NCI-H146 treated with DMSO at 0.1 percent for 48 hours (cell line): Measurements from ENCODE around the gene SPTBN1.

Experiments used
- DNase-seq: peaks from one replicate; lab custom pipeline; 2025; ENCODE audit not compliant: unreplicated experiment; lab: John Stamatoyannopoulos, UW

SPTBN1 gene

DNA sequence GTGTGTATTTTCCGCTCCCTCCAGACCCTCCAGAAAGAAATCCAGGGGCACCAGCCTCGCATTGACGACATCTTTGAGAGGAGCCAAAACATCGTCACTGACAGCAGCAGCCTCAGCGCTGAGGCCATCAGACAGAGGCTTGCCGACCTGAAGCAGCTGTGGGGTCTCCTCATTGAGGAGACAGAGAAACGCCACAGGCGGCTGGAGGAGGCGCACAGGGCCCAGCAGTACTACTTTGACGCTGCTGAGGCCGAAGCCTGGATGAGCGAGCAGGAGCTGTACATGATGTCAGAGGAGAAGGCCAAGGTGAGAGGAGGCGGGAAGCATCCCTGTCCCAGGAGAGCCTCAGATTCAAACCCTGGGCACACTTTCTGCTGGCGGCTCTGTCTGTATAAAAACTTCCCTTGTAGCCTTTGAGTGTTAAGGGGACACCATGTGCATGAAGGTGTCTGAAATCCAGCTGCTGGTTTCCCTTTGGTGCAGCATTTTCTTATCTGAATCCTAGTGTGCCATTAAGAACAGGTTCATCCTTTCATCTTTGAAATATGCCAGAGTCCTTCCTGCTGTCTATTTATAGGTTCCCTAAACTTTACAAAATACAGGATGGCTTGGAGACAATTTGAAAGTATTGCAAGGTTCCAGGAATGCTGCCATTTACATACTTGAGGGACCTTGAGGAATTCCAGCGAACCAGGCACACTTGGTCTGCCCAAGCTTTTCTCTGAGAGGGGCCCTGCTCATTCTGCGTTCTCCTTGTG, 190.2 kb downstream of the SPTBN1 start:
- DNase-seq, result no peak

DNA sequence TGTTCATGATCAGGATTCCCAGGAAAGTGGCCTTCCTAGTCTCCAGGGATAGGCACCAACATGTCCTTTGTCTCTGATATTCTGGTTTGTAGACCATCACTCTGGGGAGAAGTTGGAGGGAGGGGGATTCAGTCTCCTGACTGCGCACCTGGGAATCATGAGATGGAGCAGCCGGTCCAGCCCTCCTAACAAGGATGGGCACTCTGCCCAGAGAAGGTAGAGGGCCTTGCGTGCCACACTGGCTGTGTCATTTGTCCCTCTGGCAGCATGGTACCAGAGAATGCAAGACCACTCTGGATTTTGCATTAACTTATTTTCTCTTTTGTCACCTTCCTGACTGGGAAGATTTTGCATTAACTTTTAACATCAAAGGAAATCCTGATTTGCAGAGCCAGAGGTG, 192.1 kb downstream of the SPTBN1 start:
- no peak for DNase-seq

DNA sequence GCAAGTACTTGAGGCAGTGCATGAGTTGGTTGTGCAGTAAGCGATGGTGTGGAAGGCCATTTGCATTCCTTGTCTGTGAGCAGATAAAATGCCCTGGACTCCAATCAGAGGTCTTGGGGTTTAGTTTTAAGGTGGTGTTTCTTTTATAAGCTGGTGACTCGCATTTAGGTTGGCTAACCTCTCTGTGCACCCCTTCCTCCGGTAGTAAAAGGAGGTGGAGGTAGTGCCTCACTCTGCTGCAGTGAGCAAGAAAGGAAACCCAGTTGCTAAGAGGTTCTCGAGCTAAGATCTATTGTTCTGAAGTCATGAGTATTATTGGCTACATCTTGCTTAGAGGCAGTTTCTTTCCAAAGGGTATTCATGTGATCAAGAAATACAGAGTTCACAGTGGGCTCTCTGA, 193.1 kb downstream of the SPTBN1 start:
- DNase-seq, result no peak

DNA sequence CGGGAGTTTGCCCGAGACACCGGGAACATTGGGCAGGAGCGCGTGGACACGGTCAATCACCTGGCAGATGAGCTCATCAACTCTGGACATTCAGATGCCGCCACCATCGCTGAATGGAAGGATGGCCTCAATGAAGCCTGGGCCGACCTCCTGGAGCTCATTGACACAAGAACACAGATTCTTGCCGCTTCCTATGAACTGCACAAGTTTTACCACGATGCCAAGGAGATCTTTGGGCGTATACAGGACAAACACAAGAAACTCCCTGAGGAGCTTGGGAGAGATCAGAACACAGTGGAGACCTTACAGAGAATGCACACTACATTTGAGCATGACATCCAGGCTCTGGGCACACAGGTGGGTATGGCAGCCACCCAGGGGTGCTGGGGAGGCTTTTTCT, 193.5 kb downstream of the SPTBN1 start:
- DNase-seq, result no peak

DNA sequence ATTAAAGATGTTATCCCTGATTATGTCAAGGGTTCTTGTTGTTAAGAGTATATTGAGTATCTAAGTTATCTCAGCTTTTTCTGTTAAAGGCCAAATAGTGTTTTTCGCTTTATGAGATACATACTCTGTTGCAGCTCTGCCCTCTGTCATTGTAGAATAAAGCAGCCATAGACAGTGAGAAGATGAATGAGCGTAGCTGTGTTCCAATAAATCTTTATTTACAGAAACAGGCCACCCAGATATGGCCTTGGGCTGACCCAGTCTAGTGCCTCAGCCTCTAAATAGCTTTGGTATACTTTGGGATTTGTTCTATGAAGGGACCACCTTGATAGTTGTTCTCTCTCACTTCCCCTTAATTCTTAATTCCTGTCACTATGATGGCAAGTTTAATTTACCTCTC, 194.5 kb downstream of the SPTBN1 start:
- DNase-seq, result no peak

DNA sequence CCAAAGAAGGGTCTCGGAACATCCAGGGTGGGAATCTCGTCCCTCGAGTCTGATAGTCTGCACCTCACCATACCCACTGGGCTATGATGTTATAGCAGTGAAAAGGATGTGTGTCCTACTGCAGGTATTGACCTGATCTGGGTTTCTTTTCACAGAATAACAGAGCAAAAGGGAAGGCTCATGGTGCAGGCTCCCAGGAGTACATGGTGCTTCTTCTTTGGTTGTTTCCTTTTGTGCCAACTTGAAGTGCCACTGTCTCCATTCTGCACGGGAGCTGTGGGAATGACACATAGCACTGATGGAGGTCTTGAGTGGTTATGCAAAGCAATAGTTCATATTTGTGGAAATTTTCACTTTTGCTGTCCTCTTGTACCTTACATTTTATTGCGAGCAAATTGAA, 195.2 kb downstream of the SPTBN1 start:
- no peak for DNase-seq

DNA sequence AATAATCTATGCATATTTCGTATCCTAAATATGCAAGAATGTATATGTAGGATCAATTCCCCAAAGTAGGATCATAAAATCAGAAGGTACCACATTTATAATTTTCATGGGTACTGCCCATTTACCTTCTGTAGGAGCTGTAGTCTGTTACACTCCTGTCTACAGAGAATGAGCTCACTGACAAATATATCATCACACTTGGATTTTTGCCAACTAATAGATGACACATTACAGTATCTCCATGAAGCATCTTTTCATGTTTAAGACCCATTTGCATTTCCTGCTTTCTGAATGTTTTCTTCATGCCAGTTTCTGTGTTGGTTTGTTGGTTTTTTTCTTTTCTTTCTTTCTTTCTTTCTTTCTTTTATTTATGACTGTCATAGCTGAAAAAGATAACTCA, 196.4 kb downstream of the SPTBN1 start:
- no peak for DNase-seq

DNA sequence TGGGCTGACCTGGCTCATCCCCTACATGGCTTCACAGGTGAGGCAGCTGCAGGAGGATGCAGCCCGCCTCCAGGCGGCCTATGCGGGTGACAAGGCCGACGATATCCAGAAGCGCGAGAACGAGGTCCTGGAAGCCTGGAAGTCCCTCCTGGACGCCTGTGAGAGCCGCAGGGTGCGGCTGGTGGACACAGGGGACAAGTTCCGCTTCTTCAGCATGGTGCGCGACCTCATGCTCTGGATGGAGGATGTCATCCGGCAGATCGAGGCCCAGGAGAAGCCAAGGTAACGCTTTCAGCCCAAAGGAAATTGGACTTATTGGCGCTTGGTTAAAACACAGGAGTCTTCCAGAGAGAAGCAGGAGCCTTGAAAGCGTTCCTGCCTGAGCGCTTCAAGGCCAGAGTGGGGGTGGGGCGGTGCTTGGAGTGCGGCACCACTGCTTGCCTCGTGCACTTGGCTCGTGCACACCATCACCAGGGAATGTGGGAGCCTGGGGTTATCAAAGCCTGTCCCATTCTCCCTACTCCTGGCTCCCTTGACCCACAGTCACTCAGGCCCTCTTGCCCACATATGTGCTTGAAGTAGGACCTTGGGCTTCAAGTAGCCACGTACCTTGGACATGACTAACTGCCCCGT, 197.6 kb downstream of the SPTBN1 start:
- DNase-seq, result no peak

DNA sequence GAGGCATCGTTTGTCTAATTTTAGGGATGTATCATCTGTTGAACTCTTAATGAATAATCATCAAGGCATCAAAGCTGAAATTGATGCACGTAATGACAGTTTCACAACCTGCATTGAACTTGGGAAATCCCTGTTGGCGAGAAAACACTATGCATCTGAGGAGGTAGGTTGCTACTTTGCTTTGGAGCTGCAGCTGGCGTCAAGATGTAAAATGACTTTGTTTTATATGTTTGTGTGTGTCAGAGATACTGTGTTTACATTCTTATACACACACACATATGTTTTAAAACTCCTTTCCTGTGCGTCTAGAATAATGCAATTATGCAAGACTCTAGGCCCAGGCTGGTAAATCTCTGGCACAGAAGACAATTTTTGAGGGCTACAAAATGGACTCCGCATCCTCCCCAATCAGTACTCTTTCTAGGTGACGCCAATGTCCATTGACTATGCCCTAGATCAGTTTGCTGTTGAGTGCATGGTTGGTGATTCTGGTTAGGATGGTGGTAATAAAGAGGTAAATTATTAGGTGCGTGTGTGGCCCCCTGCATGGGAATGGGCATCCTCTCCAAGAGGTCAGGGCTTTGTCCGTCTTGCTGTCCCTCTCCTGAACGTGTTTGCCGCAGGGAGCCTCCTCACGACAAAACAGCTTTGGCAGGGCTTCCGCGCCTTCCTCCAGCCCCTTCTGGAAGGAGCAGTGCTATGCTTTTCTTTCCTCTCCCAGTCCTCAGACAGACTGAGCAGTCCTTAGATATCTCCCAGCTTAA, 199.1 kb downstream of the SPTBN1 start:
- DNase-seq, result no peak

DNA sequence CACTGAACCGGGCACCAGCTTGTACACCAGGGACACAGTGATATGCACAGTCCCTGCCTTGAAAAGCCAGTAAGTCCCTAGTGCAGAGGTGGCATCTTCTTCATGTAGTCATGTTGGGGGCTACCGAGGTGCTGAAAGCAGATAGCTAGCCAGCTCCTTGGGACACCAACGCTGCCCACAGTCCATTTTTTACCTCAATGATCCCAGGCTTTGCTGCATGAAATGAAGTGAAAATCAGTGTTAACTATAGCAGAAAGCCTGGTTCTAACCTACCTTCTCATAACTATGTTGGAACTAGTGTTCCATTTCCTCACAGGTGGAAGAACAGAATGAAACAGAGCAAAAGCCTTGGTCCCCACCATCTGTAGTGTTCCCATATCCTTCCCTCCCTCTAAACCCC, 200.7 kb downstream of the SPTBN1 start:
- DNase-seq, result no peak

DNA sequence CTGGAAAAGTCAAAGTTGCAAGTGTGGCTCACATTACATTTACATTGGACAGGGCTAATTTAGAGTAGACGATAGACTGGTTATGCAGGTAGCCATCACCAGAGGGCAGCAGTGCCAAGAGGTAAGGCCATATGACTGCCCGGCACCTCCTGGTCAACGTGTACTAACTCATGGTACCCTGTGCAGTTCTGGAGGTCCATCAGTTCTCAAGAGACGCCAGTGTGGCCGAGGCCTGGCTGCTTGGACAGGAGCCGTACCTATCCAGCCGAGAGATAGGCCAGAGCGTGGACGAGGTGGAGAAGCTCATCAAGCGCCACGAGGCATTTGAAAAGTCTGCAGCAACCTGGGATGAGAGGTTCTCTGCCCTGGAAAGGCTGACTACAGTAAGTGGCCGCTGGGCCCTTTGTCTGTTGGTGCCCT, 201.5 kb downstream of the SPTBN1 start:
- DNase-seq, result peak; percentile 3

DNA sequence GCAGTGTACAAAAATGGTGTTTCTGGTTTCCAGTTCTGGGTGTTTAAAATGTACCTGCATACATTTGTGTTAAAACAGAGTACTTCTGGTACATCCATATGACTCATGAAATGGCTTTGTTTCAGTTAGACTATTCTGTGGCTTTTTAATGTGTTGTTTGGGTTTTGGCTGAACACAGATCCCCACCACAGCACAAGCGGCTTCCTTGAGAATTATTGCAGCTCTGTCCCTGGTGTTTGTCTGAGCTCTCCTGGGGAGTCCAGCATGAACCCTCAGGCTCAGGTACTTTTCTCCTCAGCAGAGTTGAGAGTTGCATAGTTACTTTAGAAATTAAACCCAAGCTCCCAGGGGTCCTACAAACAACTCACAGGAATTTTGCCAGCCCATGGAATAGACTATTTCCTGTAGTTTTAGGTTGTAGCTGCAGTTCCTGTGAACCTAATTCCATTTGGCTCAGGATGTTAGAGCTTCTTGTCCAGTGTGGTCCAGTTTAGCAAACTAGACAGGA, 202.5 kb downstream of the SPTBN1 start:
- DNase-seq, result no peak

DNA sequence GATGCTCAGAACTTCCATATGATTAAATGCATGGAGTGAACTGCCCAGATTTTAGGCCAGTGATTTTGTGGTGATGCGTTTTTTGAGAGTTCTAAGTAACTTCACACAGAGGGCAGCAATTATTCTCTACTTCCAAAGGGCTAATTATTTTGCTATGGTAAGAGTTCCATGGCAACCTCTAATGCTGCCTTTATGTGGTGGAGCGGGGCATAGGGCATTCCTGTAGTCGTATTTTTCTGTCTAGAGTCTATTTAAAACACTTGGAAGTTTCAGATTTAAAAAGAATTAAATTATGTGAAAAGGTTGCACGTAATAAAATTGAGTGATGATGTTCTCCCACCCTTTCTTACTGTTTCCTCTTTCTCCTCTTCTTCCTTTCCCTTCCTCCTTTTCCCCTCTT, 203.4 kb downstream of the SPTBN1 start:
- DNase-seq, result no peak

DNA sequence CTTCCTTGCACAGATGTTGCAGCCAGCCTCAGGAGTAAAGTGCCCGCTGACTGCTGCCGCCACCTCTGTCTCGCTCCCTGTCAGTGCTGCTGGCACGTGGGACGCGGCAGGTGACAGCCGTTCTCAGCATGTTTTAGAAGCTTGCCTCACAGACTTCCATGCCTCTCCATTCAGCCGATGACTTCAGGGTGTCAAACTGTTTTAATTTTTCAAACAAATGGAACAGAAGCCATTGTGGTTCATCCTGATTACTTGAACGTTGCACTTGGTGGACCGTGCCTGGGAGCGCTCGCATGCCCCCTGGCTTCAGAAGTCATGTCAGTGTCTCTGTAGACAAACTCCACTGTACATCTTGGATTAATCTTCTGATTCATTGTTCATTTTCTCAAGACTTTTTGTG, 204.6 kb downstream of the SPTBN1 start:
- no peak for DNase-seq

DNA sequence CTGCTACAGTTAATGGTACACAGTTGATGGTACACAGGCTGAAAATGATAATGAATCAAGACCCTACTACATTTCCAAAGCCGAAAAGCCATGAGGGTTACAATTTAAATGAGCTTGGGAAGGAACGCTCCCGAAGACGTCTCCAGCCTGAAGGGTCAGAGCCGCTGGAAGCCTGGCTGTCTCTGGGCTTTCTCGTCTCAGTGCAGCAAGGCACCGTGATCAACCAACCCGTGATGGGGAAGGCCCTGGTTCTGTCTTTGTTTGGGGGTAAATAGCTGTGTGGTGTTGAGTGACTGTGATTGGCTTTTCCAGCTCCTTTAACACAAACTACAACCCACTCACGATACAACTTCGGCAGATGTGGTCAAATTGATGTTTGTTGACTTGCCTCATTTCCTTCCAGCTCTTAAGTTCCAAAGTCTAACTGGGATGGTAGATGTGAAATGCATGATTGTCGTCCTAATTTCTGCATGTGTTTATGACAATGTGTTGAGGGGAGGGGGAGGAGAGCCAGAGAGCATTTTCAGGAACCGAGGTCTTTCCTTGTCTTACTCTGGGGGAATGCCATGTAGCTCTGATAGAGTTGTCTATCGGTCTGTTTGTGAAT, 207.4 kb downstream of the SPTBN1 start:
- DNase-seq, result no peak

DNA sequence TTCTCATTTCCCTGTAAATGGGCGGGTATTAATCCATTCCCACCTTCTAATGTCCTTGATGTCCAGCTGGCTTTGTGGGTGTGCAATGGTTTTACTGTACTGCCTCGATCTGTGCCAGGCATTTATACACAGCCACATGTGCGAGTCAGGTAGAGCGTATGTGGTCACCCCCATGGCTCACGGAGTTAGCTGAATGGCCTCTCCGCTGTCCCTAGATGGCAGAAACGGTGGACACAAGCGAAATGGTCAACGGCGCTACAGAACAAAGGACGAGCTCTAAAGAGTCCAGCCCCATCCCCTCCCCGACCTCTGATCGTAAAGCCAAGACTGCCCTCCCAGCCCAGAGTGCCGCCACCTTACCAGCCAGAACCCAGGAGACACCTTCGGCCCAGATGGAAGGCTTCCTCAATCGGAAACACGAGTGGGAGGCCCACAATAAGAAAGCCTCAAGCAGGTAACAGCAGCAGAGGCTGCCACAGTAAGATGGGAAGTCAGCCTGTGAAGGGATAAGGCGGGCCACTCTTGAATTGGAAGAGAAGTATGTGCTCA, 208.2 kb downstream of the SPTBN1 start:
- DNase-seq, result no peak

DNA sequence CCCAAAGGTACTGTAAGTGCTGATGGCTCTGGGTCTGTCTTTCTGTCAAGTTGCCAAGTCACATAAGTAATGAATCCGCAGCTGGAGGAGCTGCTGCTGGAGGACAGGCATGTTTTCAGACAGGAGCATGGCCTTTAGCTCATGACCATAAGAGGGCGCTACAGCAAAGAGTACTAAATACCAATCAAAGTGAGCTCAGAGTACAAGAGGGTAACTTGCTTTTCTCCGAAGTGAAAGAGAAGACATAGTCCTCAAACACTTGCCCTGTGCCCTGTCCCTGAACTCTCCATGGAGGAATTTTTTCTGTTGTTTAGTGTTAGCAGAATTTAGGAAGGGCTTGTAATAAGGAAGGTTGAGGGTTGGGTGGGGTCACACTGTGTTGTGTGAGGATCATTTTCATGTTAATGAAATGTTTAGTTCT, 209.3 kb downstream of the SPTBN1 start:
- no peak for DNase-seq

DNA sequence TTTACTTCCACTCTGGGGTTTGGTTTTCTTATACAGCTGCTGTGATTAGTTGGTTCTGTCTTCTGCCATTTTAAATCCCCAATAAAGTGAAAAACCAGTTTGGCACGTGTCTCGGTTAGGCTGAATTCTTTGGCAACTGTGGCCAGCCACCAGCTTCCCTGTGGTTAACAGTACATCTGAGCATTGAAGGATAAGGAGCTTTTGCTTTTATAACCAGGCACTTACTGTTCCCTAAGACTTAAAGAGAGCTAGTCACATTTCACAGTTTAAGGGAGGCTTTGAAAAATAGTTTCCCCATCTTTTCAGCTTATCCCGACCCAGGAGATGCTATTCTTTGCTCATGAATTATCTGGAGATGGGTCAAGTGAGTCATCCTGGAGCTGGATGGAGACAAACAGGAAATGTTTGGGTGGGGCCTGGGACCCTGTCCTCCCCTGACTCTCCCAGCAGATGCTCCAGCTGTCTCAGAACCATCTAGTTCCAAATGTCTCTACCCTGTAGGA, 210.1 kb downstream of the SPTBN1 start:
- DNase-seq, result no peak

DNA sequence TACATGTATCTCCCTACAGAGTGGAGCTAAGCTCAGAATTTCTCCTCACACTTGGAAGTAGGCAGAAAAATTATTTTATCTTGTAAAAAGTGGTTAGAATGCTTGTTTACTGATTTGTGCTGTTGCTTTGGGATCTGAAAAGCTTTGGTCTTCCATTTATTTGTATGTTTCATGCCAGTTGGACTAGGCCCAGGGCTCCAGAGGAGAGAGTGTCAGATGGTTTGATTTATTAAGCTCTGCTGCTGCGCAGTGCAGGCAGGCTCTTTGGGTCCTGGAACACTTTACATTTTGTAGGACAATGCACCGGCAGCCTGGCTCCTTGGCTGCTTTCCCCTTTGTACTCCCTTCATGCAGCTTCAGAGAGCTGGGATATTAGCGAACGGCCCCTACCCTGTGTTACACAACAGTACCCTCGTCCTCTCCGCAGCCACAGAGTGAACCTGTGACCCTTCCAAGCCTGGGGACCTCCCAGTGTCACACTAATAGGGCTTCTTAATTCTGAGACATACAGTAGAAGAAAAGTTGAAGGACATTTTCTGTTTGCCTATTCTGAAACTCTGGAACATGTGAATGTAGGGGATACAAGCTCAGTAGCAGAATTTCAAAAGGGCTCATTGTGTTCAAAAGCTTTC, 210.6 kb downstream of the SPTBN1 start:
- DNase-seq, result no peak

DNA sequence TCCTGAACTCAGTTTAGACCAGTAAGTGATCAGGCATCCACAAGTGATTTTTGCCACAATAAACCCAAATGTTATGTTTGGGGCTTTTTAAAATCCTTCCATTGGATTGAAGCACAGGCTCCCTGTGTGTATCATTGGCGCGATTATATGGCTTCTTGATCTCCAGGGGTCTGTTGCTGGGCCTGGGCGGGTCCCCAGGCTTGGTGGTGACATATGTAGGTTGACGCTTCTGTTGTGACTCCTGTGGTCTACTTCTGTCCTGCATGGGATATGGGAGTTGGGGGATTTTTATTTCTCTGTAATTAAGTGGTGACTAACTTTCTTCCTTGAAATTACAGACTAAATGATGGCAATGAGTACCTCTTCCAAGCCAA, 211.1 kb downstream of the SPTBN1 start:
- no peak for DNase-seq
